Activated naive CD4-positive, alpha-beta T cell treated with anti-CD3 and anti-CD28 coated beads, Interleukin-2, amount 50 U/mL, for 72 hours (primary cell): ENCODE measurements around the gene SBK2. TPM values are rescaled to one million over a fixed set of nuclear protein-coding genes. Genes with fewer than 3 reads are reported as not detected.
A peak's percentile ranks its signal among the peaks of the same experiment; 100 is the strongest.

Source experiments
- ATAC-seq, 2 donors: fragments of 150-1000 bp; cut with Tn5 transposase; 2 replicates each; pipeline ENCODE4 v1.10.0; 2021; ENCODE audit warnings: mild to moderate bottlenecking in 2 of 2, moderate library complexity in 2 of 2
- DNase-seq, 2 donors: peaks; one replicate each; pipeline ENCODE4 v3.0.0; 2021 to 2022; ENCODE audit warnings: low spot score in 2 of 2
- H3K27ac Mint-ChIP-seq, 2 donors: one replicate each; pipeline ENCODE4 v1.8.0; 2022; ENCODE audit warnings: mild to moderate bottlenecking in 2 of 2, mixed read lengths in 2 of 2
- H3K36me3 Mint-ChIP-seq, 2 donors: one replicate each; pipeline ENCODE4 v1.8.0; 2022; ENCODE audit warnings: mixed read lengths in 2 of 2
- H3K9me3 Mint-ChIP-seq, 2 donors: one replicate each; pipeline ENCODE4 v1.8.0; 2022; ENCODE audit warnings: mixed read lengths in 2 of 2
- total RNA-seq, 2 donors: library from RNA; stranded (reverse); gene quantifications; one replicate each; pipeline ENCODE4 v1.2.3, GENCODE V29; 2022

The SBK2 gene
- total RNA-seq, 2 donors from 2014 or later: not detected

DNA sequence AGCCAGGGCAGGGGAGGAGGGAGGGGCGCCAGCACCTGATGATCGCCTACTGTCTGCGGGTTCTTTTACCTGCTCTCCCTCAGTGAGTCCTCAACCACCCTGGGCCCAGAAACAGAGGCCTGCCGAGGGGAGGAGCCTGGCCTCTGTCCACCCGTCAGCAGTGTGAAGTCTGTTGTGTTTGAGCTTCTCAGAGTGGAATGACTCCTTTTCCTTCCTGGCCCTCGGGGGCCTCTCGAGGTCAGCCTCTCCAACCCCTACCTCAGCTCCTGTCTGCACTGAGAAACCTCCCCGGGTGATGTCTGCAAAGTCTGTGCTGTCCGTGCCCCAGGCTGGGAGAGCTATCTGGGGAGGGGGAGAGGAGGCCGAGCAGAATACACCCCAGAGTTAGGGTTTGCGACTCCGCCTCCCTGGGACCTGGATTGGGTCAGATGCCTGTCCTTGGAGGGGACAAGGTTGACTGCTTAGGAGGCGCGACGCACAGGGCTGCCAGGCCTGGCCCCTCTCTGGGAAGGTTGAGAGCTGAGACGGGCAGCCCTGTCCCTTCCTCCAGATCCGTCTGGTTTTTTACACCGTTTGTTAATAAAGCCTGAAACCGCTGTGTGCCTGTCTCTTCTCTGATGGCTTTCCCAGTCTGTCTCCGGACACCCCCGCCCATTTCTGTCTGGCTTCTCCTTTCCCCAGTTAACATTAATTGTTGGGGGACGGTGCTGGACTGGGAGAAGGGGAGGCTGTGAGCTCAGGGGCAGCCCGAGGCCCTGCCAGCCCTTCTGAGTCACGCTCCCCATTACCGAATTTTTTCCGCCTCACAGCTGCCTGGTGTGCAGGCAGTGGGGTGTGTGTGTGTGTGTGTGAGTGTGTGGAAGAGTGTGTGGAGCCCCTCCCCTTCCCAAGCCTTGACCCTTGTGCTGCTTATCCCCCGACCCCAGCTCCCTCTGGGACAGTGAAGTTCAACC, 49.7 kb downstream of the SBK2 start:
- no peaks in the 10 kb centered on the region for H3K9me3 Mint-ChIP-seq
- peak overlapping the region in 1 of 2 donors; percentile 90 for H3K27ac Mint-ChIP-seq
- no peaks in the 10 kb centered on the region for H3K36me3 Mint-ChIP-seq
- DNase-seq (peak in 1 of 2 donors; percentile 46), ATAC-seq (peak; percentile 19 to 31)

DNA sequence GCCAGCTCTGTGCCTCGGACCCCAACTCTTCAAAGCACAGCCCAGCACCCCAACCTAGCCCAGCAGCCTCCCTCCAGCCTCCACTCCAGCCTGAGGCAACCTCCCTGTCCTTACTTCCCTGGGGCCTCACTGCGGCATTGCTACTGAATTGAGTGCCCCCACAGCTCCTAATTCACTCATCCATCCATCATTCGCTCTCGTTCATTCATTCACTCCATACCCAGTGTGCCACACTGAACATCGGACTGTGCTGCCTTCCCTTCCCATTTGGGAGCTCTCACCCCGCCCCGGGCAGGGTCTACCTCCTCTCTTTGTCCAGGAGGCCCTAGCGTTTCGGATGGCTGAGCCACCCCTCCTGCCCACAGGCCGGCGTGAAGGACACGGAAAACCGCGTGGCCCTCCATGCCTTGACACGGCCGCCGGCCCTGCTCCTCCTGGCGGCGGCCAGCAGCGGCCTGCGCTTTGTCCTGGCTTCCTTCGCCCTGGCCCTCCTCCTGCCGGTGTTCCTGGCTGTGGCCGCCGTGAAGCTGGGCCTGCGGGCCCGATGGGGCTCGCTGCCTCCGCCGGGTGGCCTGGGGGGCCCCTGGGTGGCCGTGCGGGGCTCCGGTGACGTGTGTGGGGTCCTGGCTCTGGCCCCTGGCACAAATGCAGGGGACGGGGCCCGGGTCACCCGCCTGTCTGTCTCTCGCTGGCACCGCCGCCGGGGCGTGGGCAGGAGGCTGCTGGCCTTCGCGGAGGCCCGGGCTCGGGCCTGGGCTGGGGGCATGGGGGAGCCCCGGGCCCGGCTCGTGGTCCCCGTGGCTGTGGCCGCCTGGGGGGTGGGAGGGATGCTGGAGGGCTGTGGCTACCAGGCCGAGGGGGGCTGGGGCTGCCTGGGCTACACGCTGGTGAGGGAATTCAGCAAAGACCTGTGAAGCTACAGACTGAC, 50.6 kb downstream of the SBK2 start:
- DNase-seq (no peak), ATAC-seq (no peak)
- H3K27ac Mint-ChIP-seq: peak overlapping the region; percentile 73 to 90
- no peaks in the 10 kb centered on the region for H3K9me3 Mint-ChIP-seq
- no peaks in the 10 kb centered on the region for H3K36me3 Mint-ChIP-seq

DNA sequence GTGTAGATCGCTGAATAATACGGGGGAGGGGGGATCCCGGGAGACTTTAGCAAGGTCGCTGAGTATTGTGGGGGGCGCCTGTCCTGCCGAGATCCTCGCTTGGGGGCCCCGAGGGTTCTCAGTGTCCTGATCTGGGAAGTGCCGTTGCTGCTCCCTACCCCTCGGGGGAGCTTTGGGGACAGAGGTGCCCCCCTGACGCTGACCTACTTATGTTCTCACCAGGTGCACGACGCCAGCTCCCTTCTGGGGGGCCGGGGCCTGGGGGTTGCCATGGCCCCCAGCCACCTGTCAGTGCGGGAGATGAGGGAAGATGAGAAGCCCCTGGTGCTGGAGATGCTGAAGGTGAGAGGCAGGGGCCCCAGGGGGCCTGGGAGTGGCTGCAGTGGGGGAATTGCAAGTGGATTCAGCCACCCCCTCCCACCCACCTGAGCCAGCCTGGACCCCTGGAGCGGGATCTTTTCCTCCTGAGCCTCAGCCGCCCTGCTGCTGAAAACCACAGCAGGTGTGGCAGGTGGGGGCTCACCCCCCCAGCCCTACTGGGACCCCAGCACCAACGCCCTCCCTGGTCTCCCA, 51.4 kb downstream of the SBK2 start:
- Mint-ChIP-seq H3K9me3 (no peaks in the 10 kb centered on the region), H3K27ac (peak overlapping the region; percentile 73 to 90), H3K36me3 (no peaks in the 10 kb centered on the region)
- ATAC-seq (no peak), DNase-seq (no peak)

DNA sequence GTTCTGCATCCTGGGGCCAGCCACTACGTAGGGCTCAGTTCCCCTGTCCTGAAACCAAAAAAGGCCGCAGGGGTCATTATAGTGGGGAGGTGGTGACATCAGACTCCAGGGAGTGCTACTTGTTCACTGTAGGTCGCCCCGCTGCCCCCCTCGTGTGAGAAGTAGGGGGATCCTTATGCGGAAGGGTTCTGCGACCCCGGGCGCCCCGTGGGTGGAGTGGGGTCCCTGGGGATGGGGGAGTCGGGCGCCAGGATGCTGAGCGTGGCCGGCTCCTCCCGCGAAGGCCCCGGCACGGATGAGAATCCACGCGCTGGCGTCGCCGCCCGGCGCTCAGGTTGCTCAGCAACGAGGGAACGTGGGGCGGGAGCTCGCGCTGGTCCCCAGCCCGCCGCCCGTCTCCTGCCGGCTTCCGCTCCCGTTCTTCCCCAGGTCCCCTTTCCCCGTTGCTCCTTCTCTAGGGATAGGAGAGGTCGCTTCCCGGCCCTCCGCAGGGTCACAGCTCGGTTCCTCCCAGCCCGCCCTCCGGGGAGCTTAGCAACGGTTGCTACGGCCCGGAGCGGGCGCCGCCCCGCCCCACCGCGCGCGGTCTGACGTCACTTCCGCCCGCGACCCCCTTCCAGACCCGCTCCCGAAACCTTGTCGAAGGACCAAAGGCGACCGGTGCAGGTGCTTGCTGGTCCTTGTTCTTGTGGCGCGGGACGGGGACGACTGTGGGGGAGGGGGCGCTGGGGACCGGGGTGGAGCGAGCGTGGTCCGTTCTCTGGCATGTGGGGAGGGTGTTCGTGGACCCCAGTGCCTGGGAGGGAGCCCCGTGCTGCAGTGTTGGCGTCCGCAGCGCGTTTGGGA, 52.1 kb downstream of the SBK2 start, which contains the start of gene NAT14:
NAT14 (plus strand) TSS at position 596 of the 846 bp plus-strand sequence. CDS start 521 bp downstream, outside the sequence.
- Mint-ChIP-seq H3K27ac (peak within 1 kb of the TSS; percentile 73 to 90), H3K36me3 (no peaks in the 10 kb centered on the region), H3K9me3 (no peaks in the 10 kb centered on the region)
- peak; percentile 63 to 87 for ATAC-seq
- peak in 1 of 2 donors; percentile 72 for DNase-seq

DNA sequence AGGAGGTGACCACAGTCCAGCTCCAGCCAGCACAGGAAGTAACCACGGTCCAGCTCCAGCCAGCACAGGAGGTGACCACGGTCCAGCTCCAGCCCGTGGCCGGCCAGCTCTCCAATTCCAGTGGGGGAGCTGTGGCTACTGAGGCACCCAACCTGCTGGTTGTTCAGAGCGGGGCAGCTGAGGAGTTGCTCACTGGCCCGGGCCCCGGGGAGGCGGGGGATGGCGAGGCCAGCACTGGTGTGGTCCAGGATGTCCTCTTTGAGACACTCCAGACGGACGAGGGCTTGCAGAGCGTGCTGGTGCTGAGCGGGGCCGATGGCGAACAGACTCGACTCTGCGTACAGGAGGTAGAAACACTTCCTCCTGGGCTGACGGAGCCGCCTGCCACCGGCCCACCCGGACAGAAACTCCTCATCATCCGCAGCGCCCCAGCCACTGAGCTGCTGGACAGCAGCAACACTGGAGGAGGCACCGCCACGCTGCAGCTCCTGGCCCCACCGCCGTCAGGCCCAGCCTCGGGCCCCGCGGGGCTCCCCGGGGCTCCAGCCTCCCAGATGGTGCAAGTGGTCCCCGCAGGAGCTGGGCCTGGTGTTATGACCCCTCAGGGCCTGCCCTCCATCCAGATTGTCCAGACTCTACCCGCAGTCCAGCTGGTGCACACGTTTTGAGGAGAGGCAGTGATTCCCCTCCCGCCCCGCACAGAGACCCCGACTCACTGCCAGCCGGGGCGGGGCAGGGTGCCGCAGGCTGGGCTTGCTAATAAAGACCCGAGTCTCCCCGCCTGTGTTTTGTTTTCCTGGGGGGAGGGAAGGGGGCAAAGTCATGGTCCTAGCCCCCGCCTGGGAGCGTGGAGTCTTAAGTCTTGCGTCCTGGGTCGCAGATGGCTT, 53.0 kb downstream of the SBK2 start:
- no peaks in the 10 kb centered on the region for H3K9me3 Mint-ChIP-seq
- H3K27ac Mint-ChIP-seq: no peak overlapping the region
- no peaks in the 10 kb centered on the region for H3K36me3 Mint-ChIP-seq

DNA sequence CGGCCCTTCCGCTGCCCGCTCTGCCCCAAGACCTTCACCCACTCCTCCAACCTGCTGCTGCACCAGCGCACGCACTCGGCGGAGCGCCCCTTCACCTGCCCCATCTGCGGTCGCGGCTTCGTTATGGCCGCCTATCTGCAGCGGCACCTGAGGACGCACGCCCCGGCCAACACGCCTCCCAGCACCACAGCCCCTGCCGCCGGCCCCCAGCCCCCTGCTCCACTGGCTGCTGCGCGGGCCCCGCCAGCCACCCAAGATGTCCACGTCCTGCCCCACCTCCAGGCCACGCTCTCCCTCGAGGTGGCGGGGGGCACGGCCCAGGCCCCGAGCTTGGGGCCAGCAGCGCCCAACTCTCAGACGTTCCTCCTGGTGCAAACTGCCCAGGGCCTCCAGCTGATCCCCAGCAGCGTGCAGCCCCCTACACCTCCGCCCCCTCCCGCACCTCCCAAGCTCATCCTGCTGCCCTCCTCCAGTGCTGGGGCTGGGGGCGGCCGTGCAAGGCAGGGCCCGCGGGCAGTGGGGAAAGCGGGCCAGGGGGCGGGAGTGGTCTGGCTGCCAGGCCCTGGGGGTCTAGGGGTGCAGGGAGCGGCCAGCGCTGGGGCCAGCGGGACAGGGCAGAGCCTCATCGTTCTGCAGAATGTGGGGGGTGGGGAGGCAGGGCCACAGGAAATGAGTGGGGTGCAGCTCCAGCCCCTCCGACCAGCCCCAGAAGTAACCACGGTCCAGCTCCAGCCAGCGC, 53.8 kb downstream of the SBK2 start:
- Mint-ChIP-seq H3K36me3 (no peaks in the 10 kb centered on the region), H3K27ac (no peak overlapping the region), H3K9me3 (no peaks in the 10 kb centered on the region)
- DNase-seq (no peak), ATAC-seq (no peak)

More for the DNA sequence above, 53.0 kb downstream of the SBK2 start:
- ATAC-seq: no peak
- DNase-seq: no peak

DNA sequence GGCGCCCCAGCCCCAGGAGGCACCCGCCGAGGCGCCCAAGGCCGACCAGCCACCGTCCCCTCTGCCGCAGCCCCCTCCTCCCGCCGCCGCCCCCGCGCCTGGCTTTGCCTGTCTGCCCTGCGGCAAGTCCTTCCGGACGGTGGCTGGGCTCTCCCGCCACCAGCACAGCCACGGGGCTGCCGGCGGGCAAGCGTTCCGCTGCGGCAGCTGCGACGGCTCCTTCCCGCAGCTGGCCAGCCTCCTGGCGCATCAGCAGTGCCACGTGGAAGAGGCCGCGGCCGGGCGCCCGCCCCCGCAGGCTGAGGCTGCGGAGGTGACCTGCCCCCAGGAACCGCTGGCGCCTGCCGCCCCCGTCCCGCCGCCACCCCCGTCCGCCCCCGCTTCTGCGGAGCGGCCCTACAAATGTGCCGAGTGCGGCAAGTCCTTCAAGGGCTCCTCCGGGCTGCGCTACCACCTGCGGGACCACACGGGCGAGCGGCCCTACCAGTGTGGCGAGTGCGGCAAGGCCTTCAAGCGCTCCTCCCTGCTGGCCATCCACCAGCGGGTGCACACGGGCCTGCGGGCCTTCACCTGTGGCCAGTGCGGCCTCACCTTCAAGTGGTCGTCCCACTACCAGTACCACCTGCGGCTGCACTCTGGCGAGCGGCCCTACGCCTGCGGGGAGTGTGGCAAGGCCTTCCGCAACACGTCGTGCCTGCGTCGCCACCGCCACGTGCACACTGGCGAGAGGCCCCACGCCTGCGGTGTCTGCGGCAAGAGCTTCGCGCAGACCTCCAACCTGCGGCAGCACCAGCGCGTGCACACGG, 54.6 kb downstream of the SBK2 start:
- Mint-ChIP-seq H3K9me3 (no peaks in the 10 kb centered on the region), H3K36me3 (no peaks in the 10 kb centered on the region), H3K27ac (no peak overlapping the region)
- ATAC-seq (no peak), DNase-seq (no peak)

DNA sequence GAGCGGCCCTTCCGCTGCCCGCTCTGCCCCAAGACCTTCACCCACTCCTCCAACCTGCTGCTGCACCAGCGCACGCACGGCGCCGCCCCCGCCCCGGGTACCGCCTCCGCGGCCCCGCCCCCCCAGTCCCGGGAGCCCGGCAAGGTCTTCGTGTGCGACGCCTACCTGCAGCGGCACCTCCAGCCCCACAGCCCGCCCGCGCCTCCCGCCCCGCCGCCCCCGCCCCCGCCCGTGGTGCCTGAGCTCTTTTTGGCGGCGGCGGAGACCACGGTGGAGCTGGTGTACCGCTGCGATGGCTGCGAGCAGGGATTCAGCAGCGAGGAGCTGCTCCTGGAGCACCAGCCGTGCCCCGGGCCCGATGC, 55.2 kb downstream of the SBK2 start:
- Mint-ChIP-seq H3K9me3 (no peaks in the 10 kb centered on the region), H3K36me3 (no peaks in the 10 kb centered on the region), H3K27ac (no peak overlapping the region)
- ATAC-seq: no peak
- no peak for DNase-seq

DNA sequence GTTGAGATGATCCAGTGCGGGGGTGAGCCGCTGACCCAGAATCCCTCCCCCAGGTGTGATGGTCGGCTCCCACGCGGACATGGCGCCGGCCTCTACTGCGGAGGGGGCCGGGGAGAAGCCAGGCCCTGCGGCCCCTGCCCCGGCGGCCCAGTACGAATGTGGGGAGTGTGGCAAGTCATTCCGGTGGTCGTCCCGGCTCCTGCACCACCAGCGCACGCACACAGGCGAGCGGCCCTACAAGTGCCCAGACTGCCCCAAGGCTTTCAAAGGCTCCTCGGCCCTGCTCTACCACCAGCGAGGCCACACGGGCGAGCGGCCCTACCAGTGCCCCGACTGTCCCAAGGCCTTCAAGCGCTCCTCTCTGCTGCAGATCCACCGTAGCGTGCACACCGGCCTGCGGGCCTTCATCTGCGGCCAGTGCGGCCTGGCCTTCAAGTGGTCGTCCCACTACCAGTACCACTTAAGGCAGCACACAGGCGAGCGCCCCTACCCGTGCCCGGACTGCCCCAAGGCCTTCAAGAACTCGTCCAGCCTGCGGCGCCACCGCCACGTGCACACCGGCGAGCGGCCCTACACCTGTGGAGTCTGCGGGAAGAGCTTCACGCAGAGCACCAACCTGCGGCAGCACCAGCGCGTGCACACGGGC, 55.7 kb downstream of the SBK2 start:
- DNase-seq: no peak
- Mint-ChIP-seq H3K9me3 (no peaks in the 10 kb centered on the region), H3K27ac (no peak overlapping the region), H3K36me3 (no peaks in the 10 kb centered on the region)
- no peak for ATAC-seq

DNA sequence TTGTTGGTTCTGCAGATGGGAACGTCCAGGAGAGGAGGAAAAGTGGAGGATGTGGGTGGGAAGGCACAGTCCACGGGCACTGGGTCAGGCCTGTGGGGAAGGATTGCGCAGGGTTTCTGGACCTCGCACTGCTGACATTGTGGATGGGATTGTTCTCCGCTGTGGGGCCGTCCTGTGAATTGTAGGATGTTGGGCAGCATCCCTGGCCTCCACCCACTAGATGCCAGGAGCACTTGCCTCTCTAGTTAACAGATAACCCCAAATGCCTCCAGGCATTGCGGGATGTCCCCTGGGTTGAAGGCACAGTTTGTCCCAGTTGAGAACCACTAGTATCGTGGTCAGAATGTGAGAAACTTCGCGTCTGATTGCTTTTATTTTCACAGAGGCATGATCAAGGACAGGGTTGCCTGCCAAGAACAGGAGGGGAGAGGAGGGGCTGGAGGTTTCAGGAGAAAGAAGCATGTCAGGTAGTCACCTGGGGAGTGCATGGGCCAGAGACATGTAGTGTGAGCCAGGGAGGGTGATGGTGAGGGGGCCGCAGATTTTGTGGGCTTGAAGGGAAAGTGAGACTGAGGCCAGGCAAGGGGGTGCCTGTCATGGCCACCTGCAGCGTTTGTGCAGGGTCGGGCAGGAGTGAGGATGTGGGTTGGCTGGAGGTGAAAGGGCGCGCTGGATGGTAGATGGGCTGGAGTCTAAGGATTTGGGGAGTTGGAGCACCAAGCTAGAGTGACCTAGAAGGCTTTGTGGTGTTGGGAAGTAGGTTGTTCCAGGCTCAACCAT, 57.3 kb downstream of the SBK2 start:
- DNase-seq (no peak), ATAC-seq (no peak)
- H3K36me3 Mint-ChIP-seq: no peaks in the 10 kb centered on the region
- H3K9me3 Mint-ChIP-seq: no peaks in the 10 kb centered on the region
- peak overlapping the region; percentile 3 to 9 for H3K27ac Mint-ChIP-seq

DNA sequence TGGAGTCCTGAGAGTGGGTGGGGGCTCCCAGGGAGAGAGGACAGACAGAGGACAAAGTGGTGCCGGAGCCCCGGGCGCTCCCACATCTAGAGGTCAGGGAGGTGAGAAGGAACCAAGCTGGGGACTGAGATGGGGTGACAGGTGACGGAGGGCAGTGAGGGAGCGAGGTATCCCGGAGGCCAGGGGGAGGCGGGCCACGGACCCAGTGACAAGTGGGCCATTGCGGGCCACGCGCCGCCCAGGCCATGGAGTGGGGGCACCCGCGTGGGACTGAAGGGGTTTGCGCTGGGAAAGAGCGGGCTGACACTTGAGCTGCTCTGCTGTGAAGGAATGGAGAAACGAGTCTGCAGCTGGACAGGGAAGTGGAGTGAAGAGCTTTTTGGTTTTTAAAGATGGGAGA, 57.9 kb downstream of the SBK2 start:
- Mint-ChIP-seq H3K27ac (peak overlapping the region in 1 of 2 donors; percentile 3), H3K9me3 (no peaks in the 10 kb centered on the region), H3K36me3 (no peaks in the 10 kb centered on the region)
- DNase-seq (no peak), ATAC-seq (no peak)
